SU-DHL-6 (cell line): ENCODE data around the gene NQO2.

Source experiments
- CTCF ChIP-seq: fragments of 200-600 bp; sonication (generic); IDR thresholded peaks from one replicate; pipeline ENCODE4 v1.5.1; 2017; ENCODE audit warnings: antibody characterized with exemption, mild to moderate bottlenecking, low read length, moderate library complexity; ENCODE audit not compliant: insufficient read depth, poor library complexity, severe bottlenecking
- EZH2phosphoT487 ChIP-seq: fragments of 200-600 bp; sonication (generic), shearing (Covaris generic); conservative IDR thresholded peaks from 2 replicates; pipeline ENCODE4 v1.6.1; 2018; ENCODE audit warnings: mild to moderate bottlenecking, antibody characterized with exemption, low read length, moderate library complexity, mixed read lengths

- TF ChIP-seq CTCF = no peak
- TF ChIP-seq EZH2phosphoT487 = no peak
Observed at GRCh38 chr6:3032986-3033385, 33.3 kb downstream of the NQO2 start.
